Common myeloid progenitor, CD34-positive (primary cell): ENCODE data around the gene PRSS21.
A peak's percentile ranks its signal among the peaks of the same experiment; 100 is the strongest.

Experiments
- CTCF ChIA-PET: fragments of 350-600 bp; sonication (Branson Sonifier 250); formaldehyde crosslinking; loops from one replicate; lab custom pipeline; 2021; ENCODE audit warnings: antibody characterized with exemption; lab: Charles Lee
- POLR2A ChIA-PET: fragments of 350-600 bp; sonication (Branson Sonifier 250); formaldehyde crosslinking; loops from one replicate; lab custom pipeline; 2021; ENCODE audit warnings: antibody characterized with exemption; lab: Charles Lee
- DNase-seq, 3 donors: peaks; one replicate each; pipeline versions ENCODE4 v3.0.0 to v3.0.0-alpha.2; 2013
- H3K27ac ChIP-seq, 2 experiments: 1 replicate in 1 of 2; 2 replicates in 1 of 2; pipeline ENCODE4 v1.7.0; 2013; ENCODE audit warnings: inconsistent platforms in 2 of 2, low read length in 2 of 2, mild to moderate bottlenecking in 2 of 2, low read depth in 1 of 2, moderate library complexity in 1 of 2; ENCODE audit not compliant: severe bottlenecking in 2 of 2, insufficient read depth in 1 of 2, poor library complexity in 1 of 2
- H3K27me3 ChIP-seq, 5 experiments: replicated peaks in 2 of 5; 1 replicate in 3 of 5; 2 replicates in 2 of 5; pipeline versions ENCODE4 v1.6.1 to v1.7.0; 2013; ENCODE audit warnings: low read length in 4 of 5, mild to moderate bottlenecking in 2 of 5, moderate library complexity in 2 of 5, inconsistent platforms in 1 of 5; ENCODE audit not compliant: insufficient read depth in 5 of 5, control insufficient read depth in 4 of 5
- H3K36me3 ChIP-seq, 4 experiments: 1 replicate in 2 of 4; 2 replicates in 2 of 4; pipeline versions ENCODE4 v1.6.1 to v1.7.0; 2013; ENCODE audit warnings: low read length in 3 of 4, control low read depth in 1 of 4, mild to moderate bottlenecking in 1 of 4; ENCODE audit not compliant: control insufficient read depth in 4 of 4, insufficient read depth in 4 of 4
- H3K4me1 ChIP-seq, 4 experiments: 1 replicate in 3 of 4; 2 replicates in 1 of 4; pipeline versions ENCODE4 v1.6.1 to v1.7.1; 2013; ENCODE audit warnings: low read length in 3 of 4, mild to moderate bottlenecking in 3 of 4, control low read depth in 1 of 4, inconsistent platforms in 1 of 4, moderate library complexity in 1 of 4; ENCODE audit not compliant: control insufficient read depth in 4 of 4, insufficient read depth in 4 of 4; ENCODE audit errors: control extremely low read depth in 1 of 4
- H3K4me3 ChIP-seq, 7 experiments: 1 replicate in 4 of 7; 2 replicates in 3 of 7; pipeline versions ENCODE4 v1.5.1 to v1.7.0; 2013; ENCODE audit warnings: mild to moderate bottlenecking in 7 of 7, low read length in 6 of 7, moderate library complexity in 6 of 7, inconsistent platforms in 2 of 7, low read depth in 2 of 7, control low read depth in 1 of 7; ENCODE audit not compliant: insufficient read depth in 4 of 7, control insufficient read depth in 1 of 7; ENCODE audit errors: extremely low read depth in 1 of 7
- H3K9me3 ChIP-seq, 5 experiments: 1 replicate in 4 of 5; 2 replicates in 1 of 5; pipeline versions ENCODE4 v1.6.1 to v1.7.1; 2013; ENCODE audit warnings: low read length in 4 of 5, mild to moderate bottlenecking in 2 of 5, inconsistent platforms in 1 of 5, low read depth in 1 of 5, moderate library complexity in 1 of 5; ENCODE audit not compliant: control insufficient read depth in 4 of 5, insufficient read depth in 2 of 5; ENCODE audit errors: control extremely low read depth in 1 of 5
- WGBS: methylation state at CpG from one replicate; pipeline ENCODE4 v1.1.5; 2013; ENCODE audit not compliant: insufficient coverage; 5-methylcytosine and 5-hydroxymethylcytosine counted together

Gene PRSS21

GRCh38 chr16:2826591-2827373 is 9.7 kb downstream of the PRSS21 start:
- H3K4me1 ChIP-seq = peaks cover 0 to 20% (median 16%) of the 10 kb centered on the region in 4 experiments
- no peaks in the 10 kb centered on the region for H3K36me3 ChIP-seq
- H3K27me3 ChIP-seq = no peaks in the 10 kb centered on the region
- no peak for DNase-seq
- no peak overlapping the region for H3K27ac ChIP-seq
- WGBS = 91% methylated on average over 11 of the region's 19 CpGs
- H3K9me3 ChIP-seq = no peaks in the 10 kb centered on the region
- ChIA-PET CTCF (no interaction called here), POLR2A (no interaction called here)
- H3K4me3 ChIP-seq = no peak overlapping the region

DNA sequence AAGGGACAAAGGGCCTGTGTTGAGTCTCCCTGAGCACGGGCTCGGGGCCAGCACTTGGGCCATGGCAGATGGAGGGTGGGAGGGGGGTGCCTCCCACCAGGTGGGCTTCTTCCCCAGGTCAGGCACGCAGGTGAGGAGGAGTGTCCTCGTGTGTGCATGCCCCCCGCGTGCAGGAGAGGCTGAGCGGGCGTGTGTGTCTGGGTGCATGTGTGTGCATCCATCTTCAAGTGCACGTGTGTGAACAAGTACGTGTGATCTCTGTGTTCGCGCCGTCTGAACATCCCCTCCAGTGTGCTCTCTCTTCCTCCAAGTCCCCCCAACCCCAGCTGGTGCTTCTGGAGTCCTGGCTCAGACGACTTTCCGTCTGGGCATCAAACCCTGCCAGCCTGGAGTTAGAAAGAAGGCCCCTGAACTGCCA is 10.3 kb downstream of the PRSS21 start:
- ChIA-PET CTCF (interaction anchor here (2.8 kb wide), 1 partner anchor 11 kb away, joined by 10 read pairs; no protein-coding TSS in a partner anchor), POLR2A (no interaction called here)
- no peak for DNase-seq
- Histone ChIP-seq H3K4me1 (peaks cover 0 to 20% (median 16%) of the 10 kb centered on the region in 4 experiments), H3K36me3 (no peaks in the 10 kb centered on the region), H3K27ac (no peak overlapping the region), H3K27me3 (no peaks in the 10 kb centered on the region), H3K4me3 (no peak overlapping the region), H3K9me3 (no peaks in the 10 kb centered on the region)
- WGBS = 98% methylated on average over 14 of the region's 15 CpGs

- POLR2A ChIA-PET = no interaction called here
- WGBS = 95% methylated on average over 14 of the region's 14 CpGs
Measured at GRCh38 chr16:2827831-2828520, 10.9 kb downstream of the PRSS21 start.

DNA sequence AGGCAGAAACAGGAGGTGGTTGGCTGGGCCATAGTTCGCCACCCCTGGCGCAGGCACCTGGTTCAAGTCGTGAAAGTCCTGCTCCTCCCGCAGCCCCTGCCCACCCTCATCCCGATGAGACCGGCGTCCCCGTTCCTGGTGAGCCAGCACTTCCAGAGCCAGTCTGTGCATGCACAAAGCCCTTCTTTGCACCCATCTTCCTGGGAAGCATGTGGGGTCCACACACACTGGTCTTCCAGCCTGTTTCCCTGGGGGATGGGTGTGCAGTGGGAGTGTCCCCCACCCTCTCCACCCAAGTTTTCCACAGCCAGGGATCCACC is 11.4 kb downstream of the PRSS21 start:
- Histone ChIP-seq H3K9me3 (no peaks in the 10 kb centered on the region), H3K36me3 (no peaks in the 10 kb centered on the region), H3K27ac (no peak overlapping the region), H3K4me3 (no peak overlapping the region), H3K27me3 (no peaks in the 10 kb centered on the region), H3K4me1 (peaks cover 0 to 20% (median 16%) of the 10 kb centered on the region in 4 experiments)
- ChIA-PET POLR2A (no interaction called here), CTCF (interaction anchor here (2.8 kb wide), 1 partner anchor 10 kb away, joined by 10 read pairs; no protein-coding TSS in a partner anchor)
- no peak for DNase-seq
- WGBS = 98% methylated on average over 7 of the region's 8 CpGs

More at GRCh38 chr16:2827831-2828520, 10.9 kb downstream of the PRSS21 start:
- Histone ChIP-seq H3K4me1 (peaks cover 0 to 20% (median 16%) of the 10 kb centered on the region in 4 experiments), H3K9me3 (no peaks in the 10 kb centered on the region), H3K4me3 (no peak overlapping the region), H3K27me3 (no peaks in the 10 kb centered on the region), H3K27ac (no peak overlapping the region), H3K36me3 (no peaks in the 10 kb centered on the region)
- DNase-seq = no peak
- CTCF ChIA-PET = interaction anchor here (0.5 to 2.8 kb wide), 2 partner anchors 11 to 45 kb away, joined by 3 to 10 read pairs; no protein-coding TSS in a partner anchor

DNA sequence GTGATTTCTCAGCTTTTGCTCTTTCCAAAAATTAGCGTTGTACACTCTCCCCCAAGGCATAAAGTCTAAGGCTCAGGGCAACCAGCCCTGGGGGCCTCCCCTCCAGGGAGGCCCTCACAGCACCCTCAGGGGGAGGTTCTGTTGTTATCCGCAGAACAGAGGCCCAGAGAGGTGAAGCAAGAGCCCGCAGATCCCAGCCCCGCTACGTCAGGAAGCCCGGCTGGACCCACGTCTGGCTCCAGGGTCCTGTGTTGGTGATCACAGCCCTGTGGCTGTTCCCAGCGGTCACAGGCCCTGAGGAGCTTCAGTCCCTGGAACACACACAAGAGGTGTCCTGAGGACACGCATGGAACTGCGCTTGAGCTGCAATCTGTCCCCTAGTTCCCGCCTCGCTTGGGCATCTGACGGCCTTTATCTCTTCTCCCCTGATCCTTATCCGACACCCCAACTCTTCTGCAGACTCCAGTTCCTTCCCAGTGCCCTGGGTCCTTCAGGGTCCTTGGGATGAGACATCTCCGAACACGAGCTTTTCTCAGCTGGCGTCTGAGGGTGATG is 11.9 kb downstream of the PRSS21 start:
- peaks cover 0 to 20% (median 16%) of the 10 kb centered on the region in 4 experiments for H3K4me1 ChIP-seq
- no peak overlapping the region for H3K27ac ChIP-seq
- H3K9me3 ChIP-seq = no peaks in the 10 kb centered on the region
- no peaks in the 10 kb centered on the region for H3K36me3 ChIP-seq
- POLR2A ChIA-PET = no interaction called here
- H3K27me3 ChIP-seq = no peaks in the 10 kb centered on the region
- H3K4me3 ChIP-seq = no peak overlapping the region
- 97% methylated on average over 16 of the region's 17 CpGs for WGBS
- CTCF ChIA-PET = interaction anchor here (0.6 to 2.8 kb wide), 3 partner anchors 10 to 79 kb away, joined by 3 to 10 read pairs (median 3); no protein-coding TSS in a partner anchor
- no peak for DNase-seq

GRCh38 chr16:2829501-2830354 is 12.7 kb downstream of the PRSS21 start, which contains the start of gene ZG16B:
TSS of gene ZG16B (plus strand) at chr16:2830303. CDS start at chr16:2830442, 139 bp downstream.
- CTCF ChIA-PET = interaction anchor here (1.0 to 2.8 kb wide), 3 partner anchors 9 to 78 kb away, joined by 3 to 10 read pairs (median 3); no protein-coding TSS in a partner anchor
- Histone ChIP-seq H3K9me3 (no peaks in the 10 kb centered on the region), H3K4me3 (peak within 1 kb of the TSS in 4 of 7 experiments; percentile 28 to 61 (median 40)), H3K36me3 (no peaks in the 10 kb centered on the region), H3K27me3 (no peaks in the 10 kb centered on the region), H3K4me1 (peaks cover 0 to 20% (median 16%) of the 10 kb centered on the region in 4 experiments), H3K27ac (no peak within 1 kb of the TSS)
- peak; percentile 10 to 55 (median 47) for DNase-seq
- WGBS = 45% methylated on average over 28 of the region's 32 CpGs
- POLR2A ChIA-PET = no interaction called here
